HepG2 (cell line): ENCODE measurements around the gene FGF7. TPM values are rescaled to one million over a fixed set of nuclear protein-coding genes. Genes with fewer than 3 reads are reported as not detected.
"Not testable (repeated sequence)": the region's sequence is repeated elsewhere in the genome, so short reads cannot be mapped to it uniquely, and the experiment has no call there.

ENCODE experiments used
- ATAC-seq: fragments of 200-7000 bp; cut with Tn5 transposase; 3 replicates; pipeline ENCODE4 v1.9.1; 2020; ENCODE audit warnings: mild to moderate bottlenecking, moderate library complexity
- BruUV-seq: library from RNA; stranded (reverse); fragments of 400-500 nt; replicated peaks from 2 replicates; lab custom pipeline; 2021; lab: Mats Ljungman, UMichigan
- CTCF ChIA-PET: fragments of 300-600 bp; formaldehyde crosslinking; extraction: SDS; loops from one replicate; lab custom pipeline; 2021; ENCODE audit warnings: low total read pairs, inconsistent platforms, low intra/inter-chr PET ratio; lab: Yijun Ruan, JAX
- POLR2A ChIA-PET: fragments of 350-600 bp; sonication (Branson Sonifier 250); formaldehyde crosslinking; loops from one replicate; lab custom pipeline; 2020; ENCODE audit warnings: antibody characterized with exemption, inconsistent platforms; lab: Yijun Ruan, JAX
- DNase-seq: peaks from one replicate; pipeline ENCODE4 v3.0.0-alpha.2; 2015; ENCODE audit warnings: low spot score
- FAIRE-seq: peaks from 3 replicates; lab custom pipeline; 2011; peaks lifted over from hg19 to GRCh38; lab: Jason Lieb, UNC
- H2AFZ ChIP-seq: one replicate; pipeline ENCODE4 v1.6.1; 2011; ENCODE audit warnings: low read length, inconsistent platforms
- H3K27ac ChIP-seq: fragments of 300-600 bp; 3 replicates; pipeline ENCODE4 v1.8.0; 2011; ENCODE audit warnings: mixed run types, mild to moderate bottlenecking, mixed read lengths, low read length, inconsistent platforms; ENCODE audit not compliant: insufficient read depth; ENCODE audit errors: extremely low read length
- H3K27me3 ChIP-seq, 2 experiments: fragments of 200-600 bp in 1 of 2; 2 replicates in 1 of 2; 3 replicates in 1 of 2; pipeline versions ENCODE4 v1.6.0 to v1.8.0; 2011; ENCODE audit warnings: low read length in 2 of 2, mild to moderate bottlenecking in 2 of 2, moderate library complexity in 2 of 2, inconsistent platforms in 1 of 2; ENCODE audit not compliant: insufficient read depth in 2 of 2, control insufficient read depth in 1 of 2
- H3K36me3 ChIP-seq, 2 experiments: fragments of 200-600 bp in 1 of 2; replicated peaks in 1 of 2; 2 replicates in 1 of 2; 3 replicates in 1 of 2; pipeline versions ENCODE4 v1.5.1 to v1.8.0; 2011; ENCODE audit warnings: low read length in 2 of 2, inconsistent platforms in 1 of 2; ENCODE audit not compliant: insufficient read depth in 2 of 2, control insufficient read depth in 1 of 2
- H3K4me1 ChIP-seq: 2 replicates; pipeline ENCODE4 v1.5.1; 2012; ENCODE audit warnings: low read length, inconsistent platforms; ENCODE audit not compliant: insufficient read depth
- H3K4me2 ChIP-seq: 2 replicates; pipeline ENCODE4 v1.6.0; 2011; ENCODE audit warnings: low read depth, low read length, inconsistent platforms
- H3K4me3 ChIP-seq, 3 experiments: fragments of 200-600 bp in 1 of 3; sonication (generic), shearing (Covaris generic) in 1 of 3; replicated peaks in 1 of 3; 2 replicates each; pipeline ENCODE4 v1.5.1; 2011 to 2016; ENCODE audit warnings: low read length in 3 of 3, inconsistent platforms in 2 of 3, low read depth in 2 of 3, mild to moderate bottlenecking in 2 of 3, control low read depth in 1 of 3, mixed read lengths in 1 of 3; ENCODE audit not compliant: insufficient read depth in 1 of 3
- H3K79me2 ChIP-seq: one replicate; pipeline ENCODE4 v1.6.1; 2011; ENCODE audit warnings: low read length, inconsistent platforms; ENCODE audit not compliant: insufficient read depth
- H3K9ac ChIP-seq: 2 replicates; pipeline ENCODE4 v1.6.0; 2011; ENCODE audit warnings: mild to moderate bottlenecking, low read depth, low read length, inconsistent platforms; ENCODE audit not compliant: insufficient read depth
- H3K9me3 ChIP-seq: 2 replicates; pipeline ENCODE4 v1.5.1; 2012; ENCODE audit warnings: mild to moderate bottlenecking, low read length
- H4K20me1 ChIP-seq: 2 replicates; pipeline ENCODE4 v1.6.0; 2011; ENCODE audit warnings: inconsistent platforms, mild to moderate bottlenecking, low read length, moderate library complexity; ENCODE audit not compliant: insufficient read depth
- BHLHE40 ChIP-seq: IDR thresholded peaks from 2 replicates; pipeline ENCODE4 v1.6.1; 2011; ENCODE audit warnings: low read length, improper control_type of control experiment
- ELF1 ChIP-seq: sonication (generic); formaldehyde crosslinking; IDR thresholded peaks from 2 replicates; pipeline ENCODE4 v1.4.0; 2020; ENCODE audit warnings: missing genetic modification reagents
- HDAC6 ChIP-seq: fragments of 200-600 bp; sonication (generic); IDR thresholded peaks from 2 replicates; pipeline ENCODE4 v1.7.0; 2017; ENCODE audit warnings: mild to moderate bottlenecking, antibody characterized with exemption, low read length, low read depth
- HNF4A ChIP-seq: sonication (generic); formaldehyde crosslinking; IDR thresholded peaks from 2 replicates; pipeline ENCODE4 v1.4.0; 2020; ENCODE audit warnings: missing genetic modification reagents
- JUNB ChIP-seq: sonication (generic); formaldehyde crosslinking; IDR thresholded peaks from 2 replicates; pipeline ENCODE4 v1.8.0; 2022; ENCODE audit warnings: missing genetic modification reagents, mild to moderate bottlenecking, borderline replicate concordance
- MIER3 ChIP-seq: IDR thresholded peaks from 2 replicates; pipeline ENCODE4 v1.6.1; 2016; ENCODE audit warnings: missing compliant biosample characterization, borderline replicate concordance
- SALL2 ChIP-seq: sonication (generic); formaldehyde crosslinking; IDR thresholded peaks from 2 replicates; pipeline ENCODE4 v1.8.1; 2023; ENCODE audit warnings: mild to moderate bottlenecking, missing genetic modification reagents, inconsistent platforms
- ZC3H13 ChIP-seq: sonication (generic); formaldehyde crosslinking; IDR thresholded peaks from 2 replicates; pipeline ENCODE4 v1.8.1; 2023; ENCODE audit warnings: mild to moderate bottlenecking, missing genetic modification reagents, moderate library complexity
- ZNF12 ChIP-seq: sonication (generic); formaldehyde crosslinking; IDR thresholded peaks from 2 replicates; pipeline ENCODE4 v1.5.0; 2020; ENCODE audit warnings: missing genetic modification reagents
- ZNF510 ChIP-seq: sonication (generic); formaldehyde crosslinking; IDR thresholded peaks from 2 replicates; pipeline ENCODE4 v1.4.0; 2020; ENCODE audit warnings: low read depth, mild to moderate bottlenecking, missing genetic modification reagents
- WGBS: methylation state at CpG from one replicate; pipeline ENCODE4 v1.1.6; 2017; ENCODE audit warnings: low lambda C conversion rate; 5-methylcytosine and 5-hydroxymethylcytosine counted together
- in situ Hi-C: cut with HindIII; loops from 2 replicates; pipeline ENCODE4 v1.10.0; 2017; ENCODE audit warnings: low pct_unique_long_range_greater_than_20kb; ENCODE audit not compliant: extremely low pct_ligation_motif_present
- intact Hi-C: fragments of 100-400 bp; cut with micrococcal nuclease; formaldehyde crosslinking; loops from one replicate; pipeline ENCODE4 v1.10.0; 2022; ENCODE audit not compliant: unreplicated experiment
- polyA plus RNA-seq, 8 experiments: library from polyadenylated mRNA; depleted of rRNA in 3 of 8; stranded (reverse) in 7 of 8; unstranded in 1 of 8; fragments of >200 nt; fragmentation: Illumina TruSeq in 4 of 8; extraction: Trizol in 4 of 8; gene quantifications; 2 replicates each; pipeline versions ENCODE4 v1.2.1 to v1.2.3, GENCODE V29; 2011 to 2016; ENCODE audit warnings: low read depth in 4 of 8, missing spikeins in 1 of 8, mixed read lengths in 1 of 8; ENCODE audit not compliant: insufficient read depth in 1 of 8
- total RNA-seq, 5 experiments: library from RNA; depleted of rRNA; stranded (reverse); fragments of >200 nt; fragmentation: Illumina TruSeq; extraction: Trizol; gene quantifications; 2 replicates each; pipeline ENCODE4 v1.2.3, GENCODE V29; 2016; ENCODE audit warnings: low read depth in 1 of 5
- TF ChIP-seq, protein P1 (sequence below): sonication (generic); formaldehyde crosslinking; IDR thresholded peaks from 2 replicates; pipeline ENCODE4 v1.5.0; 2020; ENCODE audit warnings: missing genetic modification reagents
- TF ChIP-seq, protein P2 (sequence below): sonication (generic); formaldehyde crosslinking; IDR thresholded peaks from 2 replicates; pipeline ENCODE4 v1.4.0; 2020; ENCODE audit warnings: missing genetic modification reagents, mild to moderate bottlenecking, borderline replicate concordance

Gene FGF7
- total and polyA plus RNA-seq, 2 of the 13 experiments (the other 11 are each of a cell fraction or from before 2014, with no cell fraction given): not detected

GRCh38 chr15:49387471-49387870 lies 35.6 kb upstream of the FGF7 start (continued):
- TF ChIP-seq ZNF12 (CRISPR knock-in tag): no peak
- TF ChIP-seq, all 625 proteins: peak for 0

DNA sequence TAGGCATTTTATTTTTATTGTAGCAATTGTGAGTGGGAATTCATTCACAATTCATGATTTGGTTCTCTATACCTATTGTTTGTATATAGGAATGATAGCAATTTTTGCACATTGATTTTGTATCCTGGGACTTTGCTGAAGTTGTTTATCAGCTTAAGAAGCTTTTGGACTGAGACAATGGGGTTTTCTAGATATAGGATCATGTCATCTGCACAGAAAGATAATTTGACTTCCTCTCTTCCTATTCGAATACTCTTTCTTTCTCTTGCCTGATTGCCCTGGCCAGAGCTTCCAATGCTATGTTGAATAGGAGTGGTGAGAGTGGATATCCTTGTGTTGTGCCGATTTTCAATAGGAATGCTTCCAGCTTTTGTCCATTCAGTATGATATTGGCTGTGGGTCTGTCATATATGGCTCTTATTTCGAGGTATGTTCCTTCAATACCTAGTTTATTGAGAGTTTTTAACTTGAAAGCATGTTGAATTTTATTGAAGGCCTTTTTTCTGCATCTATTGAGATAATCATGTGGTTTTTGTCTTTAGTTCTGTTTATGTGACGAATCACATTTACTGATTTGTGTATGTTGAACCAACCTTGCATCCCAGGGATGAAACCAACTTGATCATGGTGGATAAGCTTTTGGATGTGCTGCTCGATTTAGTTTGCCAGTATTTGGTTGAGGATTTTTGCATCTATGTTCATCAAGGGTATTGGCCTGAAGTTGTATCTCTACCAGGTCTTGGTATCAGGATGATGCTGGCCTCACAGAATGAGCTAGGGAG lies 20.3 kb upstream of the FGF7 start:
- H2AFZ ChIP-seq, H3K4me1 ChIP-seq, CTCF ChIA-PET, H3K9me3 ChIP-seq, ATAC-seq, H3K4me3 ChIP-seq, H3K9ac ChIP-seq, H4K20me1 ChIP-seq, H3K27ac ChIP-seq, in situ Hi-C loops, FAIRE-seq, POLR2A ChIA-PET, H3K4me2 ChIP-seq, intact Hi-C loops, BruUV-seq, DNase-seq, H3K27me3 ChIP-seq, H3K36me3 ChIP-seq, H3K79me2 ChIP-seq: not testable (repeated sequence)
- WGBS: 0% methylated on average over 5 of the region's 5 CpGs

DNA sequence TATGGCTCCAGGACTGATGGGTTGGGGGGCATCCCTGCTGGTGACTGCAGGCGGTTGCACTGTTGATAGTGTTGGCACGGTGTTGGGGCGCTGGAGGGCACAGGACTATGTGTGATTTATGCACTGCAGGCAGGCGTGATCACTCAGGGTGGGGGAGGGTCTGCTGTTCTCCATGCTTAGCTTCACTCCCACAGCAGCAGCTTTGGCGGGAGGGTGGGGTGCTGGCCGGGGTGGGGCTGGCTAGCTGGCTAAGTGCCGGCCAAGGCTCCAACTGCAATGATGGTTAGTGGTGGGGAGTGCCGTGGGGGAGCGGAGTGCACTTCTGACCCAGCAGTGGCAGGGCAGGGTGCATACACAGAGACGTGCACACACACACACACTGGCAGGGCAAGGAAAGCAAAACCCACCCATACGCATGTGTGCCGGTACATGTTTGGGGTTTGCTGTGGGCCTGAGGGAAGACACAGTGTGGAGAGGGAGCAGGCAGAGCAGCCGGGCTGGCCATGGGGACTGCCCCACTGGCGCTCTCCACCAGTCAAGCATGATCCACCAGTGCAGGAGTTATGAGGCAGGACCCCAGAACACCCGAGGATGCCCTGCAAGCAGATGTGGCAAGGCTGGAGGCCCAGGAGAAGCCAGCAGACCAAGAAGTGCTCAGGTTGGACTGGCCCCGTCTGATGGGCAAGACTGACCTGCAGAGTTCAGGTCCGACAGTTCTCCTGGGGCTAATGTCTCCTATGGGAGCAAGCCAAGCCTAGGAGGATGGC lies 16.5 kb upstream of the FGF7 start:
- no TSS peak for BruUV-seq
- no peaks in the 10 kb centered on the region for H3K79me2 ChIP-seq
- ChIA-PET CTCF (no interaction called here), POLR2A (no interaction called here)
- no peak overlapping the region for H3K4me2 ChIP-seq
- H4K20me1 ChIP-seq: no peaks in the 10 kb centered on the region
- intact Hi-C loops (no loop called here), in situ Hi-C loops (no loop called here)
- no peak overlapping the region for H3K4me3 ChIP-seq
- DNase-seq (no peak), ATAC-seq (peak; percentile 46), FAIRE-seq (no peak)
- WGBS: 20% methylated on average over 3 of the region's 17 CpGs
- no peak overlapping the region for H3K9ac ChIP-seq
- no peak overlapping the region for H2AFZ ChIP-seq
- no peaks in the 10 kb centered on the region for H3K4me1 ChIP-seq
- peaks cover 0 to 4% of the 10 kb centered on the region in 2 experiments; a peak in 1 of 5 replicates for H3K27me3 ChIP-seq
- no peak overlapping the region for H3K27ac ChIP-seq
- no peaks in the 10 kb centered on the region for H3K36me3 ChIP-seq
- no peaks in the 10 kb centered on the region for H3K9me3 ChIP-seq
- TF ChIP-seq HDAC6: no peak
- TF ChIP-seq SALL2 (CRISPR knock-in tag): no peak
- TF ChIP-seq ZC3H13 (CRISPR knock-in tag): no peak
- TF ChIP-seq, protein P1, sequence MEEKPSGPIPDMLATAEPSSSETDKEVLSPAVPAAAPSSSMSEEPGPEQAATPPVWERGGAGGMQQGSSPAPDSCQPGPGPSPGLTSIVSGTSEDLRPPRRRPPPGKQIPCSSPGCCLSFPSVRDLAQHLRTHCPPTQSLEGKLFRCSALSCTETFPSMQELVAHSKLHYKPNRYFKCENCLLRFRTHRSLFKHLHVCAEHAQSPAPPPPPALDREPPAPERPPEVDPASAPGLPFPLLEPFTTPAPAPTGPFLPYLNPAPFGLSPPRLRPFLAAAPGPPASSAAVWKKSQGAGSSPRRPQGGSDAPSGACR (CRISPR knock-in tag): no peak
- TF ChIP-seq HNF4A (CRISPR knock-in tag): no peak
- TF ChIP-seq, protein P2, sequence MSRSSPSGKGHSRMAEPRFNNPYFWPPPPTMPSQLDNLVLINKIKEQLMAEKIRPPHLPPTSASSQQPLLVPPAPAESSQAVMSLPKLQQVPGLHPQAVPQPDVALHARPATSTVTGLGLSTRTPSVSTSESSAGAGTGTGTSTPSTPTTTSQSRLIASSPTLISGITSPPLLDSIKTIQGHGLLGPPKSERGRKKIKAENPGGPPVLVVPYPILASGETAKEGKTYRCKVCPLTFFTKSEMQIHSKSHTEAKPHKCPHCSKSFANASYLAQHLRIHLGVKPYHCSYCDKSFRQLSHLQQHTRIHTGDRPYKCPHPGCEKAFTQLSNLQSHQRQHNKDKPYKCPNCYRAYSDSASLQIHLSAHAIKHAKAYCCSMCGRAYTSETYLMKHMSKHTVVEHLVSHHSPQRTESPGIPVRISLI (CRISPR knock-in tag): no peak
- TF ChIP-seq BHLHE40: no peak
- no peak for TF ChIP-seq JUNB
- no peak for TF ChIP-seq MIER3 (CRISPR knock-in tag)
- TF ChIP-seq ELF1 (CRISPR knock-in tag): no peak
- no peak for TF ChIP-seq ZNF510 (CRISPR knock-in tag)
